Ishikawa (cell line): ENCODE data around the gene ECEL1.

Experiments used
- CEBPB ChIP-seq: IDR thresholded peaks from 2 replicates; pipeline ENCODE4 v1.6.1; 2012
- CREB1 ChIP-seq: IDR thresholded peaks from 2 replicates; pipeline ENCODE4 v1.6.1; 2012; ENCODE audit warnings: low read depth
- EGR1 ChIP-seq: IDR thresholded peaks from 2 replicates; pipeline ENCODE4 v1.6.1; 2012
- EP300 ChIP-seq: IDR thresholded peaks from 2 replicates; pipeline ENCODE4 v1.6.1; 2012; ENCODE audit warnings: borderline replicate concordance
- FOXM1 ChIP-seq: IDR thresholded peaks from 2 replicates; pipeline ENCODE4 v1.6.1; 2012; ENCODE audit warnings: low read depth, borderline replicate concordance
- MAX ChIP-seq: IDR thresholded peaks from 2 replicates; pipeline ENCODE4 v1.6.1; 2012
- NFIC ChIP-seq: IDR thresholded peaks from 2 replicates; pipeline ENCODE4 v1.6.1; 2012
- RAD21 ChIP-seq: IDR thresholded peaks from 2 replicates; pipeline ENCODE4 v1.6.1; 2012; ENCODE audit warnings: low read depth
- REST ChIP-seq: IDR thresholded peaks from 2 replicates; pipeline ENCODE4 v1.6.1; 2012; ENCODE audit warnings: low read depth, mild to moderate bottlenecking
- TAF1 ChIP-seq: IDR thresholded peaks from 2 replicates; pipeline ENCODE4 v1.6.1; 2012; ENCODE audit warnings: low read depth, mild to moderate bottlenecking
- TCF12 ChIP-seq: IDR thresholded peaks from 2 replicates; pipeline ENCODE4 v1.6.1; 2012; ENCODE audit warnings: low read depth
- TEAD4 ChIP-seq: IDR thresholded peaks from 2 replicates; pipeline ENCODE4 v1.6.1; 2012
- USF1 ChIP-seq: IDR thresholded peaks from 2 replicates; pipeline ENCODE4 v1.6.1; 2012
- YY1 ChIP-seq: IDR thresholded peaks from 2 replicates; pipeline ENCODE4 v1.6.1; 2012; ENCODE audit warnings: low read depth
- ZBTB7A ChIP-seq: IDR thresholded peaks from 2 replicates; pipeline ENCODE4 v1.6.1; 2012; ENCODE audit warnings: low read depth

ECEL1 gene

GRCh38 chr2:232487385-232488096, at the start of gene ECEL1:
ECEL1 (minus strand) TSS chr2:232487834; CDS start chr2:232486653, 1,181 bp downstream.
- no peak for TF ChIP-seq EGR1
- peak; percentile 19; the same call in 1 of the 2 replicates for TF ChIP-seq ZBTB7A

GRCh38 chr2:232537079-232537478, 49.4 kb upstream of the ECEL1 start:
- TF ChIP-seq ZBTB7A (no peak), MAX (no peak), RAD21 (peak; percentile 38)

- TF ChIP-seq USF1 (no peak), YY1 (no peak), EP300 (no peak), TCF12 (no peak), ZBTB7A (no peak), CEBPB (no peak), REST (no peak), CREB1 (no peak), TEAD4 (no peak), MAX (no peak), NFIC (no peak), EGR1 (no peak)
These were observed 48.3 kb upstream of the ECEL1 start for GRCh38 chr2:232535761-232536530.

GRCh38 chr2:232534940-232535651, 47.5 kb upstream of the ECEL1 start:
- TF ChIP-seq FOXM1 (no peak), EP300 (no peak), TEAD4 (no peak), REST (no peak), USF1 (no peak), TAF1 (no peak), NFIC (no peak), YY1 (no peak), EGR1 (no peak), RAD21 (no peak), CEBPB (no peak), TCF12 (no peak), MAX (no peak), CREB1 (no peak)

GRCh38 chr2:232533944-232534710, 46.5 kb upstream of the ECEL1 start:
- TF ChIP-seq EGR1 = no peak
- TF ChIP-seq EP300 = no peak
- TF ChIP-seq RAD21 = no peak
- TF ChIP-seq TAF1 = no peak
- no peak for TF ChIP-seq FOXM1
- TF ChIP-seq USF1 = no peak
- no peak for TF ChIP-seq TCF12
- TF ChIP-seq TEAD4 = no peak
- no peak for TF ChIP-seq ZBTB7A
- no peak for TF ChIP-seq CEBPB
- no peak for TF ChIP-seq CREB1
- no peak for TF ChIP-seq YY1
- TF ChIP-seq MAX = no peak
- TF ChIP-seq NFIC = no peak
- TF ChIP-seq REST = no peak
